Measurements from ENCODE around the gene BRS3.

- TF ChIP-seq CTCF (IDR thresholded peaks at IDR 0.05; ENCODE audit: poor library complexity, severe bottlenecking), result no peak
- TF ChIP-seq POLR2AphosphoS5 (IDR thresholded peaks at IDR 0.05), result no peak
- no peak for TF ChIP-seq EZH2 (IDR thresholded peaks at IDR 0.05; ENCODE audit: borderline replicate concordance, insufficient read depth, low read length, poor library complexity, severe bottlenecking)
- TF ChIP-seq EP300 (conservative IDR thresholded peaks at IDR 0.05; ENCODE audit: poor library complexity, severe bottlenecking), result no peak
- no peak for TF ChIP-seq REST (IDR thresholded peaks at IDR 0.05; ENCODE audit: borderline replicate concordance)
- no peak for TF ChIP-seq RAD21 (conservative IDR thresholded peaks at IDR 0.05)
- no peak for TF ChIP-seq SMC3 (conservative IDR thresholded peaks at IDR 0.05; ENCODE audit: poor library complexity)
- no peak for TF ChIP-seq TAF1 (IDR thresholded peaks at IDR 0.05; ENCODE audit: low read depth)
- TF ChIP-seq MXI1 (conservative IDR thresholded peaks at IDR 0.05; ENCODE audit: poor library complexity, severe bottlenecking), result no peak
Observed at GRCh38 chrX:136540226-136540625, 52.5 kb downstream of the BRS3 start.

All from neural cell (in vitro differentiated cells).